CD14-positive monocyte (primary cell): Measurements from ENCODE around the gene PMS2. TPM values are rescaled to one million over a fixed set of nuclear protein-coding genes. Genes with fewer than 3 reads are reported as not detected.

Experiments used
- DNase-seq, 3 donors: peaks; one replicate each; pipeline ENCODE4 v3.0.0-alpha.2; 2011 to 2022
- H2AFZ ChIP-seq: 2 replicates; pipeline ENCODE4 v1.6.0; 2012; ENCODE audit warnings: mild to moderate bottlenecking, low read depth, low read length, inconsistent platforms; ENCODE audit not compliant: insufficient read depth, poor library complexity, severe bottlenecking
- H3K27ac ChIP-seq, 2 donors: 1 replicate in 1 of 2; 2 replicates in 1 of 2; pipeline ENCODE4 v1.5.1; 2012 to 2013; ENCODE audit warnings: low read length in 2 of 2, control low read depth in 1 of 2, inconsistent platforms in 1 of 2, low read depth in 1 of 2, mild to moderate bottlenecking in 1 of 2
- H3K27me3 ChIP-seq, 2 donors: one replicate each; pipeline versions ENCODE4 v1.6.0 to v1.6.1; 2011 to 2013; ENCODE audit warnings: low read length in 2 of 2; ENCODE audit not compliant: control insufficient read depth in 2 of 2, insufficient read depth in 2 of 2
- H3K36me3 ChIP-seq, 2 donors: replicated peaks in 1 of 2; 1 replicate in 1 of 2; 2 replicates in 1 of 2; pipeline versions ENCODE4 v1.5.1 to v1.6.1; 2012 to 2013; ENCODE audit warnings: low read length in 2 of 2, control low read depth in 1 of 2, inconsistent platforms in 1 of 2, mild to moderate bottlenecking in 1 of 2; ENCODE audit not compliant: insufficient read depth in 2 of 2, control insufficient read depth in 1 of 2
- H3K4me1 ChIP-seq, 2 donors: 1 replicate in 1 of 2; 2 replicates in 1 of 2; pipeline versions ENCODE4 v1.5.1 to v1.6.1; 2012 to 2013; ENCODE audit warnings: low read length in 2 of 2, control low read depth in 1 of 2, inconsistent platforms in 1 of 2, mild to moderate bottlenecking in 1 of 2, moderate library complexity in 1 of 2; ENCODE audit not compliant: insufficient read depth in 2 of 2, control insufficient read depth in 1 of 2
- H3K4me2 ChIP-seq: replicated peaks from 2 replicates; pipeline ENCODE3; 2012; ENCODE audit warnings: low read length, moderate library complexity, mild to moderate bottlenecking; ENCODE audit not compliant: poor library complexity, severe bottlenecking; ENCODE audit errors: extremely low read depth
- H3K4me3 ChIP-seq, 3 experiments: fragments of 200-600 bp in 1 of 3; sonication (generic) in 1 of 3; replicated peaks in 1 of 3; 1 replicate in 2 of 3; 2 replicates in 1 of 3; pipeline ENCODE4 v1.5.1; 2011 to 2013; ENCODE audit warnings: low read length in 3 of 3, mild to moderate bottlenecking in 3 of 3, control low read depth in 2 of 3, low read depth in 2 of 3, inconsistent platforms in 1 of 3, moderate library complexity in 1 of 3
- H3K79me2 ChIP-seq: 2 replicates; pipeline ENCODE4 v1.6.0; 2012; ENCODE audit warnings: mild to moderate bottlenecking, control low read depth, inconsistent platforms, low read length, moderate library complexity; ENCODE audit not compliant: insufficient read depth
- H3K9ac ChIP-seq: 2 replicates; pipeline ENCODE4 v1.6.0; 2017; ENCODE audit warnings: low read length, mild to moderate bottlenecking; ENCODE audit not compliant: insufficient read depth, poor library complexity, severe bottlenecking
- H3K9me3 ChIP-seq, 2 donors: replicated peaks in 1 of 2; 1 replicate in 1 of 2; 2 replicates in 1 of 2; pipeline versions ENCODE4 v1.5.1 to v1.6.1; 2012 to 2013; ENCODE audit warnings: low read length in 2 of 2, control low read depth in 1 of 2; ENCODE audit not compliant: control insufficient read depth in 1 of 2, insufficient read depth in 1 of 2
- H4K20me1 ChIP-seq: 2 replicates; pipeline ENCODE4 v1.6.0; 2012; ENCODE audit warnings: mild to moderate bottlenecking, low read length, control low read depth, moderate library complexity; ENCODE audit not compliant: insufficient read depth
- H3K27ac Mint-ChIP-seq, 7 donors: one replicate each; pipeline ENCODE4 v1.8.0; 2020; ENCODE audit warnings: mild to moderate bottlenecking in 7 of 7, mixed read lengths in 7 of 7, moderate library complexity in 6 of 7, inconsistent platforms in 2 of 7
- H3K27me3 Mint-ChIP-seq, 3 donors: one replicate each; pipeline ENCODE4 v1.8.0; 2021 to 2022; ENCODE audit warnings: low read depth in 3 of 3, mild to moderate bottlenecking in 3 of 3, mixed read lengths in 3 of 3, moderate library complexity in 3 of 3, inconsistent platforms in 1 of 3
- H3K36me3 Mint-ChIP-seq, 2 donors: one replicate each; pipeline ENCODE4 v1.8.0; 2020; ENCODE audit warnings: mixed read lengths in 2 of 2, inconsistent platforms in 1 of 2, mild to moderate bottlenecking in 1 of 2
- H3K4me1 Mint-ChIP-seq: one replicate; pipeline ENCODE4 v1.8.0; 2020; ENCODE audit warnings: mild to moderate bottlenecking, mixed read lengths
- H3K4me3 Mint-ChIP-seq, 2 donors: one replicate each; pipeline ENCODE4 v1.8.0; 2020; ENCODE audit warnings: mild to moderate bottlenecking in 2 of 2, mixed read lengths in 2 of 2, moderate library complexity in 1 of 2
- H3K9me3 Mint-ChIP-seq, 7 donors: one replicate each; pipeline ENCODE4 v1.8.0; 2020 to 2022; ENCODE audit warnings: mixed read lengths in 7 of 7, mild to moderate bottlenecking in 6 of 7, moderate library complexity in 6 of 7, inconsistent platforms in 2 of 7
- WGBS: methylation state at CpG from one replicate; pipeline ENCODE4 v1.1.5; 2013; ENCODE audit warnings: missing lambda C conversion rate; ENCODE audit not compliant: insufficient coverage; 5-methylcytosine and 5-hydroxymethylcytosine counted together
- intact Hi-C, 2 donors: fragments of 100-400 bp; cut with micrococcal nuclease; formaldehyde crosslinking; loops; one replicate each; pipeline versions ENCODE4 v1.15.0 to v1.15.1; 2023
- polyA plus RNA-seq, 3 donors: library from polyadenylated mRNA; depleted of rRNA in 1 of 3; unstranded in 2 of 3; stranded (reverse) in 1 of 3; fragments of 300-500 nt in 2 of 3; fragments of >200 nt in 1 of 3; fragmentation: Illumina TruSeq in 2 of 3; gene quantifications; 1 replicate in 2 of 3; 2 replicates in 1 of 3; pipeline ENCODE4 v1.2.3, GENCODE V29; 2012 to 2021
- TF ChIP-seq, protein P1 (sequence below): fragments of 200-600 bp; IDR thresholded peaks from one replicate; pipeline ENCODE4 v1.8.0; 2022; ENCODE audit warnings: antibody characterized with exemption, mild to moderate bottlenecking

Gene PMS2
- polyA plus RNA-seq, 3 donors = 3.8 to 5.1 (median 4.8) TPM

DNA sequence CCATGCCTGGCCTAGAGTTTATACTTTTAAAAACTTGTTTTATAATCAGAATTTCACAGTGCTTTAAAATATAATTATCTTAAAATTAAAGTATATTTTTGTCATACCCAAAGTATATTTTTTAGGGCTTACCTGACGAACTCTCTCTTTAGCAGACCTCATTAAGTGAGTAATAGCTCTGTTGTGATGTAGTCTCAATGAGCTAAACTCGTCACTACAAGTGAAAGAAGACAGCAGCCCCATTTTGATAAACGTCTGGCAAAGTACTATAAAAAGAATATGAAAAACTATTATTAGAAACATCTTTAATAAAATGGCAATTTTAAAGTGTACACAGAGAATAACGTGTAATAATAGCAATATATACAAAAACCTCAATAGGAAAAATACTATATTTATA is 40.9 kb upstream of the PMS2 start:
- no peak overlapping the region for H3K9ac ChIP-seq
- H3K27ac Mint-ChIP-seq = no peak overlapping the region
- no peak overlapping the region for H2AFZ ChIP-seq
- TF ChIP-seq, protein P1, sequence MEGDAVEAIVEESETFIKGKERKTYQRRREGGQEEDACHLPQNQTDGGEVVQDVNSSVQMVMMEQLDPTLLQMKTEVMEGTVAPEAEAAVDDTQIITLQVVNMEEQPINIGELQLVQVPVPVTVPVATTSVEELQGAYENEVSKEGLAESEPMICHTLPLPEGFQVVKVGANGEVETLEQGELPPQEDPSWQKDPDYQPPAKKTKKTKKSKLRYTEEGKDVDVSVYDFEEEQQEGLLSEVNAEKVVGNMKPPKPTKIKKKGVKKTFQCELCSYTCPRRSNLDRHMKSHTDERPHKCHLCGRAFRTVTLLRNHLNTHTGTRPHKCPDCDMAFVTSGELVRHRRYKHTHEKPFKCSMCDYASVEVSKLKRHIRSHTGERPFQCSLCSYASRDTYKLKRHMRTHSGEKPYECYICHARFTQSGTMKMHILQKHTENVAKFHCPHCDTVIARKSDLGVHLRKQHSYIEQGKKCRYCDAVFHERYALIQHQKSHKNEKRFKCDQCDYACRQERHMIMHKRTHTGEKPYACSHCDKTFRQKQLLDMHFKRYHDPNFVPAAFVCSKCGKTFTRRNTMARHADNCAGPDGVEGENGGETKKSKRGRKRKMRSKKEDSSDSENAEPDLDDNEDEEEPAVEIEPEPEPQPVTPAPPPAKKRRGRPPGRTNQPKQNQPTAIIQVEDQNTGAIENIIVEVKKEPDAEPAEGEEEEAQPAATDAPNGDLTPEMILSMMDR = no peak
- no peak overlapping the region for H3K4me2 ChIP-seq
- no peaks in the 10 kb centered on the region for H3K4me1 Mint-ChIP-seq
- H3K4me3 ChIP-seq = no peak overlapping the region
- no CpG with 5 or more reads among the region's 4 CpGs for WGBS
- H3K27me3 ChIP-seq = no peaks in the 10 kb centered on the region
- no peaks in the 10 kb centered on the region for H3K9me3 Mint-ChIP-seq
- peaks cover 1% of the 10 kb centered on the region for H4K20me1 ChIP-seq
- no peak for DNase-seq
- H3K27me3 Mint-ChIP-seq = no peaks in the 10 kb centered on the region
- intact Hi-C loops = no loop called here
- peaks cover 57 to 93% of the 10 kb centered on the region in 2 donors for H3K36me3 ChIP-seq
- H3K79me2 ChIP-seq = peaks cover 28% of the 10 kb centered on the region
- no peaks in the 10 kb centered on the region for H3K9me3 ChIP-seq
- H3K36me3 Mint-ChIP-seq = peaks cover 44 to 80% of the 10 kb centered on the region in 2 donors
- H3K4me1 ChIP-seq = no peaks in the 10 kb centered on the region
- no peak overlapping the region for H3K4me3 Mint-ChIP-seq
- H3K27ac ChIP-seq = no peak overlapping the region

DNA sequence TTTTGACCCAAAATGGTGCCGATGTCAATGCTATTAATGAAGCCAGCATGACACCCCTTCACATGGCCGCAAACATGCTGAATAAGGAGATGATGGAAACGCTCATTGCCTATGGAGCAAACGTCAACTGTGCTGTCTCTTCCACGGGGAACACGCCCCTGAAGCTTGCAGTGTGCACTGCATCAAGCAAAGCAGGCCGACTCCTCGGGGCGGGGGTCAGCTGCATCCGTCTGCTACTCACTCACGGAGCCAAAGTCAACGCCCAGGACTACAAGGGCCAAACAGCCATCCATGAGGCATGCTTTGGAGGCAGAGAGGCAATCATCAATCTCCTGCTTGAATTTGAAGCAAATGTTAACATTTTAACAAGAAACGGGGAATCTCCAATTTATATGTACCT is 26.8 kb upstream of the PMS2 start:
- no peak overlapping the region for H3K4me3 Mint-ChIP-seq
- Histone ChIP-seq H3K36me3 (peaks cover 72 to 96% of the 10 kb centered on the region in 2 donors), H3K27me3 (no peaks in the 10 kb centered on the region), H4K20me1 (no peaks in the 10 kb centered on the region), H3K79me2 (peaks cover 11% of the 10 kb centered on the region), H3K27ac (no peak overlapping the region), H2AFZ (no peak overlapping the region), H3K4me3 (no peak overlapping the region), H3K4me2 (no peak overlapping the region), H3K9me3 (no peaks in the 10 kb centered on the region), H3K9ac (no peak overlapping the region), H3K4me1 (no peaks in the 10 kb centered on the region)
- H3K27me3 Mint-ChIP-seq = peaks cover 0 to 2% (median 0%) of the 10 kb centered on the region in 3 donors
- H3K4me1 Mint-ChIP-seq = no peaks in the 10 kb centered on the region
- no peaks in the 10 kb centered on the region for H3K9me3 Mint-ChIP-seq
- H3K36me3 Mint-ChIP-seq = peaks cover 76 to 92% of the 10 kb centered on the region in 2 donors
- WGBS = 98% methylated on average over 12 of the region's 13 CpGs
- DNase-seq = no peak
- TF ChIP-seq, protein P1 = no peak
- intact Hi-C loops = no loop called here
- H3K27ac Mint-ChIP-seq = no peak overlapping the region
